HG03097 (cell line): ENCODE data around the gene SLF2.

Source experiments
- ATAC-seq: cut with Tn5 transposase; IDR thresholded peaks from one replicate; pipeline ENCODE4 v1.9.1; 2021; ENCODE audit not compliant: unreplicated experiment, low FRiP score

The SLF2 gene, protein sequence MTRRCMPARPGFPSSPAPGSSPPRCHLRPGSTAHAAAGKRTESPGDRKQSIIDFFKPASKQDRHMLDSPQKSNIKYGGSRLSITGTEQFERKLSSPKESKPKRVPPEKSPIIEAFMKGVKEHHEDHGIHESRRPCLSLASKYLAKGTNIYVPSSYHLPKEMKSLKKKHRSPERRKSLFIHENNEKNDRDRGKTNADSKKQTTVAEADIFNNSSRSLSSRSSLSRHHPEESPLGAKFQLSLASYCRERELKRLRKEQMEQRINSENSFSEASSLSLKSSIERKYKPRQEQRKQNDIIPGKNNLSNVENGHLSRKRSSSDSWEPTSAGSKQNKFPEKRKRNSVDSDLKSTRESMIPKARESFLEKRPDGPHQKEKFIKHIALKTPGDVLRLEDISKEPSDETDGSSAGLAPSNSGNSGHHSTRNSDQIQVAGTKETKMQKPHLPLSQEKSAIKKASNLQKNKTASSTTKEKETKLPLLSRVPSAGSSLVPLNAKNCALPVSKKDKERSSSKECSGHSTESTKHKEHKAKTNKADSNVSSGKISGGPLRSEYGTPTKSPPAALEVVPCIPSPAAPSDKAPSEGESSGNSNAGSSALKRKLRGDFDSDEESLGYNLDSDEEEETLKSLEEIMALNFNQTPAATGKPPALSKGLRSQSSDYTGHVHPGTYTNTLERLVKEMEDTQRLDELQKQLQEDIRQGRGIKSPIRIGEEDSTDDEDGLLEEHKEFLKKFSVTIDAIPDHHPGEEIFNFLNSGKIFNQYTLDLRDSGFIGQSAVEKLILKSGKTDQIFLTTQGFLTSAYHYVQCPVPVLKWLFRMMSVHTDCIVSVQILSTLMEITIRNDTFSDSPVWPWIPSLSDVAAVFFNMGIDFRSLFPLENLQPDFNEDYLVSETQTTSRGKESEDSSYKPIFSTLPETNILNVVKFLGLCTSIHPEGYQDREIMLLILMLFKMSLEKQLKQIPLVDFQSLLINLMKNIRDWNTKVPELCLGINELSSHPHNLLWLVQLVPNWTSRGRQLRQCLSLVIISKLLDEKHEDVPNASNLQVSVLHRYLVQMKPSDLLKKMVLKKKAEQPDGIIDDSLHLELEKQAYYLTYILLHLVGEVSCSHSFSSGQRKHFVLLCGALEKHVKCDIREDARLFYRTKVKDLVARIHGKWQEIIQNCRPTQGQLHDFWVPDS

DNA sequence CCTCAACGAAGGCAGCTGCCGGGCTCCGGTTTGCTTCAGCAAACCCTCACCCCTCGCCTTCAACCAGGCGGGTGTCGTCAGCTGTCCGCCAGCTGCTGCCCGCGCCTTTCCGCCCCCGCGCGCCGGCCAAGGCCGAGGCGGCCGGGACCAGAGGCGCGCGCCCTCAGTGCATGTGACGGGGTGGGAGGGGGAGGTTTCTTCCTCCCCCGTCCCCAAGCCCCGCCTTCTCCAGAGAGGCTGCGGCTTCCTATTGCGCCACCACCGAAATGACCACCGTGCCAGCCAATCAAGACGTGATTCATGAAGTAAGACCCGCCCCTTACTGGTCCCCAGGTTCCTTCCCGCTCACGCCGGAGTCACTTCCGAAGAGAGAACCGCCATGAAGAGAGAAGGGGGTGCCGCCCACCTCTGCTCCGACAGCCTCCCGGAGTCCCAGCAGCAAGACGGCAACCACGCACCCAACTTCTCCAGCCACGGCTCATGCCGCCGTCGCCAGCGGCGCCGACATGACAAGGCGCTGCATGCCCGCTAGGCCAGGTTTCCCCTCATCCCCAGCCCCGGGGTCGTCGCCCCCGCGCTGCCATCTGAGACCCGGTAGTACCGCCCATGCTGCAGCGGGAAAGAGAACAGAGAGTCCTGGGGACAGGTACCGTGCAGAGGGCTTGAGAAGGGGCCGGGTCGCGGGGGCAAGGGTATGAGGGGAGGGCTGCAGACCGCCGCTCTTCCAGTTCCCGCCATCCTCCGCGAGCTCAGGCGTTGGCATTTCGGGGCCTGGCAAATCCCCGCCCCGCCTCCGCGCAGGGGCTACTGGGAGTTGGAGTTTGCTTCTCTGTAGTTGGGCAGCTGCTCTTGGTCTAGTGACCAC is at the start of gene SLF2:
SLF2 (plus strand) TSS at position 359 of the 865 bp plus-strand sequence; CDS start at position 507, 148 bp downstream.
- peak; percentile 90 for ATAC-seq

DNA sequence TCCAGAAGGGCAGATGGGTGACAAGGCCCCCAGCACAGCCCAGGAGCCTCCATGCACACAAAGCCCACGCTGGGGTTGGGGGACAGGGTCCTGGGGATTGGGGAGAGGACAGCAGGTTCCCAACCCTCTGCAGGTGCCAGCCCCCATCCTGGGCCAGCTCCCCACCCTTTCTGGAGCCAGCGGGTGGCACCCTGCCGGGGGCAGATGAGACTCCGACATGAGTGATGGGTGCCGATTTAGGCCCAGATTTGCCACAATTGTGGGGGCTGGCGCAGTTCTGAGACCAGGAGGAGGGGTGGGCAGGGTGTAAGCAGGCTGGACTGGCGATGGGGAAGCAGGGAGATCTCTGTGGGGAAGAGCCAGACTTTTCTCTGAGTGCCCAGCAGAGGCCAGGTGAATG is 49.3 kb upstream of the SLF2 start:
- ATAC-seq = no peak

DNA sequence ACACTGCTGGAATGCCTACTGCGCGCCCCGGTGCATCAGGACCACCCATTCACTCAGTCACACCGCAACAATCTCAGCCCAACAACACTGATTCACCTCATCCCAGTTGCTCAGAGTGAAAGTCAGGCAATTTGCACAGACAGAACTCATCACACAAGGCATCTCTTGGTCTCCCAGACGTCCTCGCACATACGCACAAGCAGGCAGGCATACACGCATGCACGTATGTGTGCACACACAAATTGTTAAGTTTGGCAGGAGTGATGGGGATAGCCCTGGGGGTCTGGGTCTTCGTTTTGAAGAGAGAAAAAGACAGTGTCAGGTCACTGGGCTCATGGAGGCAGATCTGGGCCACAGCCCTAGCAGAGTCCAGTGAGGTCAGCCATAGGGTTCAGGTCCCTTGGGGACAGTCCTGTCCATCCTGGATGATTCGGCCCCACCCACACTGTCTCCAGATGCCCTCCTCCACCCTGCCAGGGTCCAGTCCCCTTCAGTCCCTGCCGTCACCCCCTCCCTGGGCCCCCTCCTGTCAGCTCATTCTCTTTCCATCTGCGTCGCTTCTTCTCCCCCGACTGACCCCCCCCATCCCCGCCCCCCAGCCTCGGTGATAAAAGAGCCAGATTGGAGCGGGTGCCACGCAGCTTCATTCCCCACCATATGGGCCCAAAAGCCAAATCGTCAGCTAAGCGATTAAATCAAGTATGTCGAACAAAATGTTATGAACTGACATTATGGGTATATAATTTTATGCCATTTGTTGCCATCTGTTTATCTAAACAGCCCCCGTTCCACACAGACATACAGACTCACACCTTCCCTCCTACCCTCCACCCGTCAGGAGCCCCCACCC is 48.5 kb upstream of the SLF2 start:
- no peak for ATAC-seq

DNA sequence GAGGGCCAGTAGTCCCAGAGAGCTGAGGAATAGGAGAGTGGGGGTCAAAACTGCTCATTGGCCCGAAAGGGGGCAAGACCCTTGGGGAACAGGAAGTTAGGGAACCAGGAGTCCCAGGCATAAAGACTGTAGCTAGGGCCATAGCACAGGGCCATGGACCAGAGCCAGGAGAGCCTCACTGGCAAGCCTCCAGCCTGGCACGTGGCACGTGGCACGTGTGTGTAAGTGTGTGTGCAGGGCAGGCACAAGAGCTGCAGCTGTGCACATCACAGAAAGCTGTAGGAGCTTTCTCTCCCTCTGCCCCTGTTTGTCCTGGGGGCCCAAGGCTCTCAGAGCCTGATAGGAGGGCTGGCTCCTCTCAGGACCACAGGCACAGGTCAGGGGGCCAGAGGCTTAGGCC is 47.8 kb upstream of the SLF2 start:
- ATAC-seq = no peak

DNA sequence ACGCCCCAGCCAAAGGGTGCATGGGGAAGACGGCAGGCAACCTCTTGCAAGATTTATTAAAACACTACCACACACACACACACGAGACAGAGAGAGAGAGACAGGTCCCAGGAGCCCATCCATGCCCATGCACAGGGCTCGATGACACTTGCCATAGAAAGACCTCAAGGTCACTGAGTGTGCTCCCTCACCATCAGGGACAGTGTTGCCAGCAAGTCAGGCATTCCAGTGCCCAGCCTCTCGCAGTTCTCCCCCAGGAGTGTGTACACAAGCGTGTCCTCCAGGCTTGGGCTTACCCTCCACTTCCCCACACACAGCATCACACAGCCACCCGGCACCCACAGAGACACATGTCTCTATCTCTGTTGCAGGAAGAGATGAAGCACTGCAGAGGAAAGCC is 46.8 kb upstream of the SLF2 start:
- no peak for ATAC-seq

DNA sequence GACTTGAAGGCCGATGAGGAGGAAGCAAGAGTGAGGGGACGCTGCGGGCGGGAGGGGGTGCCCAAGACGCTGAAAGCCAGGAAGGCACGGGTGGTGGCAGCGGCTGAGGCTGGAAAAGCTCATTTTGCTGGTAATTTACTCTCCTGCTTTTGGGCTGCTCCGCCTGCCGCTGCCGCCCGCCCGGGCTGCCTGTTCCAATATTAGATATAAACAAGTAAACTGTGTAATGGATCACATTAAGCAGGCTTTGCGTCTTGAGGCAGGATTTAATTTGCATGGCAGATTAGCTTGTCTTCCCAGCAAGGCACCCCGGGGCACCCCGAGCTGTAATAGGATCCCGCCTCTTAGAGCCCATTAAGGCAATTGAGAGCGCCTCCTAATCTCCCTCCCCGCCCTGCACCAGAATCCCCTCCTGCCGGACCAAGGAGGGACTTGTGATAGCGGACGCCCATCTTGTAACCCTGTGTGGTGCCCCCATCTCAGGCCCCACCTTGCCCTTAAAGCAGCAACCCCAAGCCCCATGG is 46.1 kb upstream of the SLF2 start:
- ATAC-seq = no peak

DNA sequence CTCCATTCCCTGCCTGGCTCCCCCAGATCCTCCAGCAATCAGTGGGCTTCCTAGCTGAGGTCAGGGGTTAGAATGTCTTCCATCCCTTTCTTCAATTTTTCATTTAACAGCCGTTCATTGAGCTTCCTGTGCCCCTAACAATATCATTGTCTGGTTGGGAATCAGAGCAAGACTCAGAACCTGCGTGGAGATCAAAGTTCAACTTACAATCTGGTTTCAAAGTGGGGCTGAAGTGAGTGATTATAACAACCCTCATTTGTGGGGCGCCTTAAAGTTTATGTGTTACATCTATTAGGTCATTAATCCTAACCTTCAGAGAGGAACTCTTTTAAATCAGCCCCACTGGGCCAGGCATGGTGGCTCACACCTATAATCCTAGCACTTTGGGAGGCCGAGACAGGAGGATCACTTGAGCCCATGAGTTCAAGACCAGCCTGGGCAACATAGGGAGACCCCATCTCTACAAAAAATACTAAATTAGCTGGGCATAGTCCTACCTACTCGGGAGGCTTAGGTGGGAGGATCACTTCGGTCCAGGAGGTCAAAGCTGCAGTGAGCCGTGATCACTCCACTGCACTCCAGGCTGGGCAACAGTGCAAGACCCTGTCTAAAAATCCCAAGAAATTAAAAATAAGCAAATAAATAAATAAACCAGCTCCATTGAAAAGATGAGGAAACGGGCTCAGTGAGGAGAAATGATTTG is 45.4 kb upstream of the SLF2 start:
- ATAC-seq = no peak

DNA sequence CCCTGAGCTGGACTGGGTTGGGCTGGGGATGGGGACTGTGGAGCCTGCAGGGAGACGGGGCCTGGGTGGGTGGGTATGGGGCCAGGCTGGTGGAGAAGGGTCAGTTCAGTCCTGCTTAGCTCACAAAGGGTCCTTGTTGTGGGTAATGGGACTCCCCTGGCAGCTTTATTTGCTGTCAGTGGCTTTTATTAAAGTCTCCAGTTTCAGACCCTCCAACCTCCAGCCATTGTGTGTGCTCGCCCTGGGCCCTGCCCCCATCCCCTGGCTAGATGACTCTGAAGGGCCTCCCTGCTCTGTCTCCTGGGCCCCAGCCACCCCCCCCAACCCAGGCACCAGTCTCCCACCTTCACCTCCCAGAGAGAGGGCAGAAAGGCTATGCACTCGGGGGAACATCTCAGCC is 44.4 kb upstream of the SLF2 start:
- no peak for ATAC-seq

DNA sequence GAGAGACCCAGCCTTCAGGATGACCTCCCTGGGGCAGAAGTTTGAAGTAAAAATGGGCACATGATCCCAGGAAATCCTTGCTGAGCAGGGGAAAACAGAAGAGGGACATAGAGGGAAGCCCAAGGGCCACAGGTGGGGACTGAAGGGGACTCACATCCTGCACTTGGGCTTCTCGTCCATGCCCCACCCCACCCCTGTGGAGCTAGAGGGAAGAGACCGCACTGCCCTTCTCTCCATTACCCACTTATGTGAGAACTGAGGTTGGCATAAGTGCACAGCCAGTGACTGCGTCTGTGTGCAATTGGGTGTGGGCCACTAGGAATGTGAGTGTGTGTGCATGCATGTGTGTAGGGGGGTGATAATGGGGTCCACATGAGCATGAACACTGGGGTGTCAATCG is 43.4 kb upstream of the SLF2 start:
- no peak for ATAC-seq

DNA sequence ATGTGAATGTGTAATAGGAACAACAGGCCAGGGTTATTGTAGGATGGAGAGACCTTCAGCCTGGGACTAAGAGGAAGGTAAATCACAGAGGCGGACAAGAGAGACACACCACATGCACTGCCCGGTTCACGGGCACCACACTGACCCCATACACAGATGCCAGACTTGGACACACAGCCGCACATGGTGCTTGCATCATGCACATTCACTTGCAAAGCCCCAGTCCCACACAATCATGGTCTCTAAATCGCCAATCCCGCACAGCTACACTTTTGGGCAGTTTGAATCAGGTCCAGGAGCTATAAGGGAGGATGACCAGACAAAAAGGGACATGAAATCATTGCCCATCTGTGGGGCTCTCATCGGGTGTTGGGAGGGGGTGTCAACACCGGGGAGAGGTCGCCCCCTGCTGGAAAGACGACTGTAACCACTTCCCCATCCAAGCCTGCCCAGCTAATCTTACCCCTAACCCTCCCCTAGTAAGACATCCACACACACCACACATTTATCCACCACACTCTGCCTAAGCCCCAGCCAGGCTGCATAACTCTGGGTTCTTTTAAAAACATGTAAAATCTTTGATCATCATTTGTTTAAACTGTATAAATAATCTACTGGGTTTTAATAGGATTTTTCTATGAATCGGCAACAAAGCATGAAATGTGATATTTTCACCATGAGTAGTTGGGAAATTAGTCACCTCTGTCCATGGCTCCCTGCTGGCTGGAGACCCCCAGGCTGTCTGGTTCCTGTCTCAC is 40.5 kb upstream of the SLF2 start:
- ATAC-seq = no peak

DNA sequence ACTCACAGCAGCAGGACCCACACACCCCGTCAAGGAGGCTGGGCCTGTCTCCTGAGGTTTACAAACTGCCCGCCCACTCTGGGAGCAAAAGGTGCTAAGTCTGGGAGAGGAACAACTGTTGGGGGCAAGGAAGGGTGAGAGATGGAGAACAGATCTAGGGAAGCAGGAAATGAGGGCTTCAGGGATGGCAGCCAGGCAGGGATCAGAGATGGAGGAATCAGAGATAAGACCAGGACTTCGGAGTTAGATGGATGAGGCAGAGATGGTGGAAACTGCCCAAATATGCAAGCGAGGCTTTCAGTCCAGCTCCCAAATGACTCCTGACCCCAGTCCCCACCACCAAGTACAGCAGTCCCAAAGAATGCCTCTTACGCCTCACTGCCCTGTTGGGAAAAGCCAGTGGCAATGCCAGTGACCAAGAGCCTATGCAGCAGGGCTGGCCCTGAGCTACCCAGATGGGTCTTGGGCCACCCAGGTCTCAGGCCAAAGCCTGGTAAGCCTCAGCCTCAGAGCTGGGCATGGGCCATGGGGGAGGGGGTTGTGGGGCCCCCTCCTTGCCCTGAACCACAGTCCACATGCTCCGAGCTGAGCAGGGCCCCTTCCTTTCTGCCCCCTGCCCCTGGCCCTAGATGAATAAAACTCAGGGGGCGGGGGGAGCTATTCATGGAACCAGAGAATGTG is 39.5 kb upstream of the SLF2 start:
- ATAC-seq = no peak

DNA sequence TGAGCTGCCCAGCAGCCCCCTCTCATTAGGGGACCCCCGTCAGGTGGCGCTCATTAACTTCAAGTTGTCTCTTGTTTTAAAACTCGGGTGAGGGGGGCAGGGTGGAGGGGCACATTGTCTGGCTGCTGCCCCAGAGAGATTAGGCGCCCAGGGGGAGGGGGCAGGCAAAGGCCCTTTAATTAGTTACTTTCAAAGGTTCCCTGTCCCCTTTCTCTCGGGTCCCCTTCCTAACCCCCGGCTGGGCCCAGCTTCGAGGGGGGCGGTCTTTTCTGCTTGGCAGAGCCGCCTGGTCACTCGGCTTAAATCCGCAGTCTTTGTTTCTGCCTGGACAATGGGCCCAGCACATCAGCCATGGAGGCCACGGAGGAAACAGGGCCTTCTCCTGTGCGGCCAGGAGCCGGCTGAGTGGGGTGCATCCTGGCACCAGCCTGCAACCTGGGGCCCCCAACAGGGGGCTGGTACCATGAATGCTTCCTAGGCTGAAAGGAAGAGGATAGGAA is 38.9 kb upstream of the SLF2 start:
- ATAC-seq = no peak

DNA sequence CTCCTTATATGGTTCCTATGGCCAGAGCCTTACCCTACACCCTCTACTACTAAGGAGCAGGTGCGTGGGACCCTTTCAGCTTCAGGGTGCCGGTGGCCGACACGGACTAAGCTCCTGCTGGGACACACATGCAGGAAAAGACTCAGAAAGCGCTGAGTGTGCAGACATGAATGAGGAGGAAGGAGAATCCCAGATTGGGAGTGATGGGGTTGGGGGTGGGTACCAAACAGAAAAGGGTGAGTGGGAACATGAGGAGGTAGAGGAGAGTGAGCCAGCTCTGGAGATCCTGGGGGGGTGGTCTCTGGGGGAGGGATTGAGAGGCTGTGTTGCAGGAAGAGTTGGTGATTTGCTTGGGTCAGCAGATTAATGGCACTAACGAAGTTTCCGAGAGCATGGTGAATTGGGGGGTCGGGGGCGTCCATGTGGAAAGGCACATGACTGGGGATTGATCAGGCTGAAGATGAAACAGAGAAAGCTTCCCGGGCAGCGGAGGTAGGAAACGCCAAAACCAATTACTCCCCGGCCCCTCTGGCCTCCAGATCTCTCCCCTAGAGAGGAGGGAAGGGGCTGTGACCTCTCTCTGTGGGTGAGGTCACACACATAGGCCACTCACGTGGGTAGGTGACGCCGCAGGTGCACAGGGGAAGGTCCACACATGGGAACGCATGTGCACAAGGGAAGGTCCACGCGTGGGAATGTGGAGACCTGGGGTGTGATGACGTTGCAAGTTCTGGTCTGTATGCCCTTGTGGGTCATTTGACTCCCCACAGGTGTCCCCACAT is 37.9 kb upstream of the SLF2 start:
- ATAC-seq = no peak

DNA sequence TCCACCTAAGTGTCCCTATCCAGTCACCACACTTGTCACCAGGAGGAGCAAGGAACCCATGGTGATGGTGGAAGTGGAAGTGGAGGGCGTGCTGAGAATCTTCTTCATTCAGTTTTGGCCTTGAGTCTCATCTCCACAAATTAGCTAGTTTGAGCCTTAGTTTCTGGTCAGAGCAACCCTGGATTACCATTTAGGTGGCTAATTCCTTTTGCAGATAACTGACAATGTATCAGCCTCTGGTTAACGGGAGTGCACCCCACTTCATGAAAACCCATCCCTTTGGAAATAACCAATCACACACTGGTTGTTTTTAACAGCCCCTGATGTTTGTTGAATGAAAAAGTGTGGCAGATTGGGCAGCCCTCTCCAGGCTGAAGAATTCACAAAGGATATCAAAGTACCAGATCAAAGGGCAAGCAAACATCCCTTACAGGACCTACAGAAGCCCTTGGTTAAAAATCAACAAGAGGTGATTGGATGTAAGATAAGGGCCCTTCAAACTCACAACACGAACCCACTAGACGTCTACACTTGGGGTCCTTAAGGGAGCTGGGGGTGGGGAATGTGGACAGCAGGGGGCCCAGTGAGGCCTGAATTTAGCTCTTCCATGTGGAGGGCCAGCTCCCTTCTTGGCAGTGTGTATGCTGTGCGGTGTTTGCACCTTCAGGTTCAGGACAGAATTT is 37.1 kb upstream of the SLF2 start:
- ATAC-seq = no peak

DNA sequence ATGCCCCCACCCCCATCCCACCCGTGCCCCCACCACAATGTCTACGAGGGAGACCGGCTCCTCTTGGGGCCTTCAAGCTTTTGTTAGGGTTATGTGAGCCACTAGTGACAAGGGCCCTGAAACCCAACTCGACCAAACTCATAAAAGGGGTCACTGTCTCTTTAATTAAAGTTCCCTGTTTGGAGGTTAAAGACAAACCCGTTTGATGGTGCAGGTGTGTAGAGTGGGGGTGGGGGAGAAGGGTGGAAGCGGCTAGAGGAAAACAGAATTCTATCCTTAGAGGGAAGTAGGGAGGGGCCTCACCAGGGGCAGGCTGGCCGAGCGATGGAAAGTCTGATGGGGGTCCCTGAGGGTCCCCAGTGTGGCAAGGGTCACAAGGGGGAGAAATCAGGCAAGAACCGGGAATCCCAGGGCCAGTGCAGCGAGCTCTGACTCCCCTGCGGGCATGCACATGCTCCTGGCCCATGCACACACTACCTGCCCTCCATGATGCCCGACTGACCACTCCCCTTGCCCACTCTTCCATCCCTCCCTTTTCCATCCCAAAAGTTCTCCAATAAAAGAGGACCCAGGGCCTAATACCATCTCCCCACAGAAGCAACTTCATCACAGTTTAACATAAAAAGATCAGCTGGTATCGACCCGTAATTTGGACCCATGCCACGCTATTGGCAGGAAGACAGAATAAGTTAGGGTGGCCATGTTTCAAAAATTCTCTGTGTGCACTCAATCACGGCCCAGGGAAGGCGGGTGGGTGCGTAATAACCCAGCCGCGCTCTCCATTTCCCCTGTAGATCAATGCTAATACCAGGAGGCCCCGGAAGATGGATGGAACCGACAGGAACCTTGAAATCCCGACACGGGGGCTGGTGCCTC is 35.9 kb upstream of the SLF2 start:
- ATAC-seq = no peak
